ENCODE data around the gene NCKAP5L.
A peak's percentile ranks its signal among the peaks of the same experiment; 100 is the strongest.
"Not testable (repeated sequence)": the region's sequence is repeated elsewhere in the genome, so short reads cannot be mapped to it uniquely, and the experiment has no call there.

Gene NCKAP5L, protein sequence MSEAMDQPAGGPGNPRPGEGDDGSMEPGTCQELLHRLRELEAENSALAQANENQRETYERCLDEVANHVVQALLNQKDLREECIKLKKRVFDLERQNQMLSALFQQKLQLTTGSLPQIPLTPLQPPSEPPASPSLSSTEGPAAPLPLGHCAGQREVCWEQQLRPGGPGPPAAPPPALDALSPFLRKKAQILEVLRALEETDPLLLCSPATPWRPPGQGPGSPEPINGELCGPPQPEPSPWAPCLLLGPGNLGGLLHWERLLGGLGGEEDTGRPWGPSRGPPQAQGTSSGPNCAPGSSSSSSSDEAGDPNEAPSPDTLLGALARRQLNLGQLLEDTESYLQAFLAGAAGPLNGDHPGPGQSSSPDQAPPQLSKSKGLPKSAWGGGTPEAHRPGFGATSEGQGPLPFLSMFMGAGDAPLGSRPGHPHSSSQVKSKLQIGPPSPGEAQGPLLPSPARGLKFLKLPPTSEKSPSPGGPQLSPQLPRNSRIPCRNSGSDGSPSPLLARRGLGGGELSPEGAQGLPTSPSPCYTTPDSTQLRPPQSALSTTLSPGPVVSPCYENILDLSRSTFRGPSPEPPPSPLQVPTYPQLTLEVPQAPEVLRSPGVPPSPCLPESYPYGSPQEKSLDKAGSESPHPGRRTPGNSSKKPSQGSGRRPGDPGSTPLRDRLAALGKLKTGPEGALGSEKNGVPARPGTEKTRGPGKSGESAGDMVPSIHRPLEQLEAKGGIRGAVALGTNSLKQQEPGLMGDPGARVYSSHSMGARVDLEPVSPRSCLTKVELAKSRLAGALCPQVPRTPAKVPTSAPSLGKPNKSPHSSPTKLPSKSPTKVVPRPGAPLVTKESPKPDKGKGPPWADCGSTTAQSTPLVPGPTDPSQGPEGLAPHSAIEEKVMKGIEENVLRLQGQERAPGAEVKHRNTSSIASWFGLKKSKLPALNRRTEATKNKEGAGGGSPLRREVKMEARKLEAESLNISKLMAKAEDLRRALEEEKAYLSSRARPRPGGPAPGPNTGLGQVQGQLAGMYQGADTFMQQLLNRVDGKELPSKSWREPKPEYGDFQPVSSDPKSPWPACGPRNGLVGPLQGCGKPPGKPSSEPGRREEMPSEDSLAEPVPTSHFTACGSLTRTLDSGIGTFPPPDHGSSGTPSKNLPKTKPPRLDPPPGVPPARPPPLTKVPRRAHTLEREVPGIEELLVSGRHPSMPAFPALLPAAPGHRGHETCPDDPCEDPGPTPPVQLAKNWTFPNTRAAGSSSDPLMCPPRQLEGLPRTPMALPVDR (N-terminal part only)

GRCh38 chr12:49828133-49829091, at the start of gene NCKAP5L:
Gene NCKAP5L (minus strand): TSS chr12:49828413. CDS start chr12:49804044, 24,369 bp downstream.
- peak; percentile 88 for DNase-seq (ENCODE audit: low read depth in 1 of 2, low spot score in 1 of 2)

GRCh38 chr12:49877066-49877465, 48.9 kb upstream of the NCKAP5L start:
- DNase-seq (ENCODE audit: low read depth in 1 of 2, low spot score in 1 of 2), result no peak

GRCh38 chr12:49876070-49876469, 47.9 kb upstream of the NCKAP5L start:
- DNase-seq (ENCODE audit: low read depth in 1 of 2, low spot score in 1 of 2), result no peak

DNA sequence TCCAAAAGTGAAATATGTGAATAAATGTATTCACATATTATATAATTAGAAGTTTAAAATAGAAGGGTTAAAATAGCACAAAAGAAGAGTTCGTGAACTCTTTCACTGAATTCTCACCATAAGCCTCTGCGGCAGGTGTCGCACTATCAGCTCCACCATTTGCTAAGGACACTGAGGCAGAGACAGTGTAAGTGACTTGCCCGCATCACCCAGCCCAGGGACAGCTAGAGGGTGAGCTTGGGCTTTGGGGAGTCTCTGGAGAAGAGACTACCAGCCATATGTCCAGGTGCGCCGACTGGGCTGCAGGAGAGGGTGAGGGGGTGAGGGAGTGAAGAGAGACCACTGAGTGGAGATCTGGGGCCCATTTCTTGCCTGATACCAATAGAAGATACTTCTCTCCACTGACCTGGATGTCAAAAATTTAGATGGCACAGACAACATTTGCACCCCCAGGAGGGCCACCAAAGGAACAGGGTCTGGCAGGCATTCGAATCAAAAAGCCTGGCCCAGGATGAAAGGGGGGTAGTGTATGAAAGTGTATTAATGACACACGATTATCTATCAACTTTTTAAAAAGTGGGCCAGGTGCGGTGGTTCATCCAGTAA, 47.0 kb upstream of the NCKAP5L start:
- DNase-seq (ENCODE audit: low read depth in 1 of 2, low spot score in 1 of 2), result no peak

DNA sequence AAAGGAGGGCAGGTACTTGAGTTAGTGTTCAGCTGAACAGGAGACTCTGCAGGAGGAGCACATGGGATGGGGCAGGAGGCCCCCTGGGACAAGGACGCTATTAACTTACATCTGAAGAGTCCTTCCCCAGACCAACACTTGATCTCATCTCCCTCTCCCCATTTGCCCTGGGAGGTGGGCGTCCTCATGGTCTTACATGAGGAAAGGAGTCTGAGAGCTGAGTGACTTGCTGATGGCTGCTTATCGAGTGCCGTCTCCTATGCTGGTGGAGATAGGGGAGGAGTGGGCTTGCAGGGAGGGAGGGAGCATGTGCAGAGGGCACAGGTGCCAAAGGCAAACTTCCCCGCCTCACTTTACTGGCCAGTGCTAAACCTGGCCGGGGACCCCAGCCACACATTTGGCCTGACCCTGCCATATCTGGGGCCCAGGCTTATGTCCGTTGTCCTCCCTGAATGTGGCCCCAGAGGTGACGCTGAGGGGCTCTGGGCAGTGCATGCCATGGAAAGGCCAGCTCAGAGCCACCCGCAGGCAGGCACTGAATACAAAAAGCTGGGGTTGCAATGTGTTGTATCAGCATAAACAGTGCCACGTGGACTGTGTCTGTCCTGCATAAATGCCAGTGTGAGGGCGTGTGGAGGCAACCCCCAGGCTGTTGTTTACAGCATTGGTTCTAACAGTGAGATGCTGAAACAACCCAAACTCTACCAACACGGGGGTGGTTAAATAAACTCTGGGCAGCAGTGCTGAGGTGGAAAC, 46.1 kb upstream of the NCKAP5L start:
- no peak for DNase-seq (ENCODE audit: low read depth in 1 of 2, low spot score in 1 of 2)

DNA sequence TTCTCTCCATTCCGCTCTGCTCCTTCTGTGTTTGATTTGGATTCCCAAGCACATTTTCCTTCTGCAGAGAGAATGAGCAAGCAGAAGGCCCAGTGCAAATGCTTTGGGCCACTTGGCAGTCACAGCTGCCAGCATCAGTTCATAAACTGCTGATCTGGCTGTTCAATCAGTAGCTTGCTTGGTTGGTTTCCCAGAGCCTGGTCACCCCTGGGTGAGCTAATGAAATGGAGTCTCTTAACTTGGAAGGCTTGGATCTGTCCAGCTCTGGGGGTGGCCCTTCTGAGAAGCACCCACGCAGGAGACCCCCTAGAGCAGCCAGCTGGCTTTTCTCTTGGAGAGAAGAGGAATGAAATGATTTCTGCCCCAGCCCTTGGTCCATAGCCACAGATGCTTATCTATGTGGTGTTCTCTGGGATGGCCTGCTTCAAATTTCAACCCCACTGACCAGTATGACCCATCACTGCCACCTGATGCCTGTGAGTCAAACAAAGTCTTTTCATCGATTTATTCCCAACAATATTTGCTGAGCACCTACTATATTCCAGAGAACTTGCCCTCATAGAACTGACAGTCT, 45.2 kb upstream of the NCKAP5L start:
- no peak for DNase-seq (ENCODE audit: low read depth in 1 of 2, low spot score in 1 of 2)

GRCh38 chr12:49872781-49873181, 44.6 kb upstream of the NCKAP5L start:
- DNase-seq (ENCODE audit: low read depth in 1 of 2, low spot score in 1 of 2), result no peak

DNA sequence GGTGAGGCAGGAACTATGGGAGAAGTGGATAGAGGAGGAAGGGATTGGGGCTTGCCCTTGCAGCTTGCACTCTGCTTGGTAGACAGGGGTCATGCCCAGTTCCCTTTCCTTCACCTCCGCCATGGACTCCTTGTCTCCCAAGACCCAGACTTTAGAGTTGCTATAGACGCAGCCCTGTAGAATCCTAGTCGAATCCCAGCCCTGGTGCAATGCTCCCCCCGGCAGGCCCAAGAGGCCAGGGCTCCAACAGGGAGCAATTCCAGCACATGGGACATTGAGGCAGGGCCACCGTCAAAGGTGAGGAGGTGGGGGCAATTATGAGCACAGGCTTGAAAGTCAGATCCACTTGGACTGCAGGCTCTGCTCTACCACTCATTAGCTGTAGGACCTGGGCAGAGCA, 44.2 kb upstream of the NCKAP5L start:
- DNase-seq (ENCODE audit: low read depth in 1 of 2, low spot score in 1 of 2), result no peak

DNA sequence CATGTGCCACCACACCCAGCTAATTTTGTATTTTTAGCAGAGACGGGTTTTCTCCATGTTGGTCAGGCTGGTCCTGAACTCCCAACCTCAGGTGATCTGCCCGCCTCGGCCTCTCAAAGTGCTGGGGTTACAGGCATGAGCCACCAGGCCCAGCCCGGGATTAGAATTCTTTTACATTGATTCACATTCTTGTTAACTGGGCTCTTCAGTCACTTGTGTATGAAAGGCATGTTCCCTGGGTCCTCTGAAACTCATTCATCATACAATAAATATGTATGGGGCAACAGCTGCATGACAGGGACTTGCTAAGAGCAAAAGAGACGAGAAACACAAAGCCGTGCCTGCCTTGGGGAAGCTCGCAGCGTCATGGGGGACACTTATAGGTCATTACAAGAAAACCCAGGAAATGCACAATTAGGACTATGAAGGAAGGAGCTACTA, 43.6 kb upstream of the NCKAP5L start:
- not testable (repeated sequence) for DNase-seq (ENCODE audit: low read depth in 1 of 2, low spot score in 1 of 2)

DNA sequence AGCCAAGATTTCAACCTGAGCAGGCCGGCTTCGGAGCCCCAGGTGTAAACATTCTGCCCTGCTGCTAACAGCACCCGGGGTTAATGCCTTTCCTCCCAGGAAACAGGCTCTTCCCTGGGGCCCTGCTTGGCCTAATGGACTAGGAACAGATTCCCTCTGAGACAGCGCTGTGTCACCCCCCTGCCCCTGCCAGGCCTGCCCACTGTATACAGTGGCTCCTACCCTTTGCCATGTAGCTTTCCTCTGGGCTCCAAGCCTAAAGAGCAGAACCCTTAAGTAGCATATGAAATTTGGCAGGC, 43.0 kb upstream of the NCKAP5L start:
- DNase-seq (ENCODE audit: low read depth in 1 of 2, low spot score in 1 of 2), result no peak

DNA sequence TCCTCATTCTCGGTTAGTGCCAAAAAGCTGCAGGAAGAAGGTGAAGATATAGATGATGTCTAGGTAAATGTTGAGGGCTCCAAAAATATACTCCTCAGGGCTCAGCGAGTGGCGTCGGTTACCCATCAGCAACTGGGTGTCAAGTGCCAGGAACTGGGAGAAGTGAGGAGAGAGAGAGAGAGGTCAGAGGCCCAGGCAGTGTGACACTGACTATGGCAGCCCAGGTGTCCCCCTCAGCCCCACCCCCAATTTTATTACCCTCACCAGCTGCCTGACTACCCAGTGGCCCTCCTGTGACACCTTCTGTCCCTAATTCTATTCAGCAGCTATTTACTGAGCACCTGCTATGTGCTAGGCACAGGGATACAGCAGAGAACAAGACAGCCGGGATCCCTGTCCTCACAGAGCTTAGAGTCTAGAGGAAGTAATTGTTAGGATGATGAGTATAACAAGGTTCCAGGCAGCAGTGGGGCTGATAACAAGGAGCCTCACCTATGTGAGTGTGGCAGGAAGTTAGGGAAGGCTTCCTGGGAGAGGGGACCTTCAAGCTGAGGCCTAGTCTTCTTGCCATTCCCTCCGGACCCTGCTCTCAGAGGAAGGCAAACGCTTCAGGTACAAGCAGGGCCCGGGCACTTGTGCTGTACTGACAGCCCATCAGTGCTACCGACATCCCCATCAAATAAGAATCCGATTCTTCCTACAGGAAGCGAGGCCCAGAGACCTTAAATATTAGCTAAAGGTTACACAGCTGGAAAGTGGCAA, 42.5 kb upstream of the NCKAP5L start:
- DNase-seq (ENCODE audit: low read depth in 1 of 2, low spot score in 1 of 2), result no peak

GRCh38 chr12:49869816-49870500, 41.7 kb upstream of the NCKAP5L start:
- DNase-seq (ENCODE audit: low read depth in 1 of 2, low spot score in 1 of 2), result no peak

GRCh38 chr12:49868952-49869815, 41.0 kb upstream of the NCKAP5L start:
- DNase-seq (ENCODE audit: low read depth in 1 of 2, low spot score in 1 of 2), result no peak

DNA sequence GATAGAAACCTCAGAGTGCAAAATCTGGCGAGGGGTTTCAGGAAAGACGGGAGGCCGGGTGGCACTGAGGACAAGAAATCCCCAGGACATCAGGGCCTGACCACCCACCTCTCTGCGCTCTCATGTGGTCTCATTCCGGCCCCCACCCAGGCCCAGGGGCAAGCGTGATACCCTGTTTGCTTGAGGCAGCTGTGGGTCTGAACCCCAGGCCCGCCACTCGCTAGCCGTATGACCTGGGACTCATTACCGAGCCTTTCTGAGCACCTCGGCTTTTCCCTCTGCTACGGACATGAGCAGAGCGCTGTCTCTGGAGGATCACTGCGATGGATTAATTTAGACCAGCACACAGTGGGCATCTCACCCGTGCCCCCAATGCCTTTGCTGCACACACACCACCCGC, 40.2 kb upstream of the NCKAP5L start:
- no peak for DNase-seq (ENCODE audit: low read depth in 1 of 2, low spot score in 1 of 2)

DNA sequence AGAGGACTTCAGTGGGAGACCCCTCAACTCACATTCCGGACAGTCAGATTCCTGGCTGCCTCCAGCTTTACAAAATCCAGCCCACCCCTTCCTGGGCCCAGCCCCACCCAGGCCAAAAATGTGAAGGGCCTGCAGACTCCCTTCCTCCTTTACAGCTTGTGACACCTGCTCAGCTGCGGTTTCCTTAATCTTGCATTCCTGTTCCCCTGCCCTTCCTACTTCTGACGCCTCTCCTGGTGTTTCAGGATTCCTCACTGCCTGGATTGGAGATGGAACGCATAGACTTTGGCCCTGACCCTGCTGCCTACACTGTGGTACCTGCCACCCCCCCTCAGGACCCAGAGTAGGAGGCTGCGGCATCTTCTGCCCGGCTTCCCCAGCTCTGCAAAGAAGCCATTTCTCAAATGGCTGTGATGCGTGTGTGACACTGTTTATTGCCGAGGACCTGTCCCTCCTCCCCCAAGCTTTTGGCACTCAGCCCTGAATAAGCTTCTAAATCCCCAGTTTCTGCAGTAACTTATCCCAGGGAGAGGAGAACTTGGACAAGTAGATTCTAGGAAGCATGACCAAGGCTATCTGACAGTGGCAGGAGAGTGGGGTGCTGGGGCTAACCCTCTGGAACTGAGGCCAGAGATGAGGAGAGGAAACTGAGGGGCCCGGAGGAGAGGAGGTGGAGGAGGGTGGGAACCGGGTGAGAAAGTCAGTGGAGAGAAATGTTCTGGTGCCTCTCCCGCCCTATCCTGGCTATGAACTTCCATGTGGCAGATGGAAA, 39.5 kb upstream of the NCKAP5L start:
- no peak for DNase-seq (ENCODE audit: low read depth in 1 of 2, low spot score in 1 of 2)
